WTC11 (cell line): ENCODE data around the gene EIF2S1.

Source experiments
- CTCF ChIP-seq: fragments of 200-600 bp; IDR thresholded peaks from 2 replicates; pipeline ENCODE4 v1.8.0; 2022; ENCODE audit warnings: antibody characterized with exemption
- E2F1 ChIP-seq: sonication (generic); formaldehyde crosslinking; IDR thresholded peaks from 2 replicates; pipeline ENCODE4 v1.8.0; 2022; ENCODE audit warnings: mild to moderate bottlenecking, missing genetic modification reagents
- FOXK1 ChIP-seq: sonication (generic); formaldehyde crosslinking; IDR thresholded peaks from 2 replicates; pipeline ENCODE4 v1.8.0; 2022; ENCODE audit warnings: mild to moderate bottlenecking, moderate library complexity, missing genetic modification reagents
- FOXP4 ChIP-seq: sonication (generic); formaldehyde crosslinking; IDR thresholded peaks from 2 replicates; pipeline ENCODE4 v1.8.0; 2022; ENCODE audit warnings: mild to moderate bottlenecking, missing genetic modification reagents
- HMGXB4 ChIP-seq: sonication (generic); formaldehyde crosslinking; IDR thresholded peaks from 2 replicates; pipeline ENCODE4 v1.8.1; 2023; ENCODE audit warnings: mild to moderate bottlenecking, moderate library complexity, missing genetic modification reagents
- NFE2L1 ChIP-seq: sonication (generic); formaldehyde crosslinking; IDR thresholded peaks from 2 replicates; pipeline ENCODE4 v1.8.1; 2023; ENCODE audit warnings: missing genetic modification reagents
- SMAD3 ChIP-seq: sonication (generic); formaldehyde crosslinking; IDR thresholded peaks from 2 replicates; pipeline ENCODE4 v1.8.0; 2022; ENCODE audit warnings: missing genetic modification reagents, mild to moderate bottlenecking, borderline replicate concordance
- SP1 ChIP-seq: sonication (generic); formaldehyde crosslinking; conservative IDR thresholded peaks from 2 replicates; pipeline ENCODE4 v1.8.1; 2022; ENCODE audit warnings: missing genetic modification reagents
- TP53 ChIP-seq: sonication (generic); formaldehyde crosslinking; IDR thresholded peaks from 2 replicates; pipeline ENCODE4 v1.8.1; 2023; ENCODE audit warnings: mild to moderate bottlenecking, missing genetic modification reagents

GRCh38 chr14:67409461-67409860 lies 49.3 kb downstream of the EIF2S1 start:
- TF ChIP-seq TP53 (CRISPR knock-in tag) (no peak), CTCF (no peak), SP1 (CRISPR knock-in tag) (no peak), E2F1 (CRISPR knock-in tag) (no peak), FOXK1 (CRISPR knock-in tag) (no peak), NFE2L1 (CRISPR knock-in tag) (no peak), SMAD3 (CRISPR knock-in tag) (no peak), FOXP4 (CRISPR knock-in tag) (no peak), HMGXB4 (CRISPR knock-in tag) (no peak)
